ENCODE measurements around the gene NAE1. TPM values are rescaled to one million over a fixed set of nuclear protein-coding genes. Genes with fewer than 3 reads are reported as not detected.

NAE1 gene
- total RNA-seq, 2 experiments from 2014 or later, result 89.1 to 91.2 TPM

DNA sequence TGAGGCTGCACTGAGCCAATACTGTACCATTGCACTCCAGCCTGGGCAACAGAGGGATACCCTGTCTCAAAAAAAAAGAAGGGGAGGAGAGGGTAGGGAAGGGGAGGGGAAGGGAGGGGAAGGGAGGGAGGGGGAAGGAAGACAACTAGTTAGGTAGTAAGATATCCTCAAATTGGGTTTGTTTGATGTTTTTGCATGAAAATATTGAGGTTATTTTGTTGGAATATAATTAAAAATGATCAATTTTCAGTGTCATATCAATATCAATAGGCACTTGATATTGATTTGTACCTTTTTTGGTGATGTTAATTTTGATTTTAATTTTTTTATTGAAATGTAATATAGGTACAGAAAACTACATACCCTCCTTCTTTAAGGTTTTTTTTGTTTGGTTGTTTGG is 32.9 kb upstream of the NAE1 start:
- Mint-ChIP-seq H3K36me3 (ENCODE audit: low read depth) (no peaks in the 10 kb centered on the region), H3K4me1 (ENCODE audit: low read depth) (no peaks in the 10 kb centered on the region), H3K9me3 (no peaks in the 10 kb centered on the region)

DNA sequence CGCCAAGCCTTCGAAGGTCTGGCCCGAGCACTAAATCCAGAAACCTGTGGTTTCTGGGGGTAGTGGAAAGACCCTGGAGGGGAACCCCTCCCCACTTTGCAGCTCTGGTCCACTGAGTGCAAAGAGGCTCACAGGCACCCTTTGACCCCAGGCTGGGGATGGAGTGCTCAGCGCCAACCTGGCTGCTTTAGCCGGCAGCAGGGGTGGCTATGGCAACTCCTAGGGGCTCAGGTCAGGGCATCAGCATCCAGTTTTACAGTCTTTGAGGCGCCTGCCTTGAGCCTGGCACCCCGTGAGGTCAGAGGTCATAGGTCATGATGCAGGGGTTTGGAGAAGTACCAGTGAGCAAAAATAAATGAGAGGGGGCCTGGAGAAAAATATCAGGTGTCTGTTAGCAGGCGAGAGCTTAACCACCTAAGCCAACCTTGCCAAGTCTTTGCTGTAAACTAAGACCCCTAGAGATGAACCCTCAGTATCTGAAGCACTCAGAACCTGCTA is 31.3 kb upstream of the NAE1 start:
- DNase-seq (no peak), ATAC-seq (ENCODE audit: poor library complexity) (no peak)
- no peak overlapping the region for H3K4me3 Mint-ChIP-seq
- Histone ChIP-seq H3K4me3 (ENCODE audit: low read length) (no peak overlapping the region), H3K27ac (ENCODE audit: low read depth in 1 of 2, low read length in 2 of 2) (no peak overlapping the region), H3K27me3 (ENCODE audit: control insufficient read depth in 1 of 2, insufficient read depth in 2 of 2, low read length in 2 of 2) (no peaks in the 10 kb centered on the region), H3K36me3 (ENCODE audit: insufficient read depth, low read length) (no peaks in the 10 kb centered on the region), H3K9me3 (ENCODE audit: control insufficient read depth in 1 of 2, insufficient read depth in 1 of 2, low read length in 2 of 2) (no peaks in the 10 kb centered on the region), H3K4me1 (ENCODE audit: insufficient read depth, low read length) (no peaks in the 10 kb centered on the region)
- no peak overlapping the region for H3K27ac Mint-ChIP-seq
- H3K27me3 Mint-ChIP-seq, result no peaks in the 10 kb centered on the region
- intact Hi-C loops (cut with DNase I, micrococcal nuclease), result no loop called here
- no peaks in the 10 kb centered on the region for H3K36me3 Mint-ChIP-seq (ENCODE audit: low read depth)
- H3K4me1 Mint-ChIP-seq (ENCODE audit: low read depth), result no peaks in the 10 kb centered on the region
- CTCF ChIA-PET, result interaction anchor here (1.2 kb wide), 1 partner anchor 32 kb away, joined by 4 read pairs; the partner anchor contains the start of gene NAE1
- TF ChIP-seq, protein P1, sequence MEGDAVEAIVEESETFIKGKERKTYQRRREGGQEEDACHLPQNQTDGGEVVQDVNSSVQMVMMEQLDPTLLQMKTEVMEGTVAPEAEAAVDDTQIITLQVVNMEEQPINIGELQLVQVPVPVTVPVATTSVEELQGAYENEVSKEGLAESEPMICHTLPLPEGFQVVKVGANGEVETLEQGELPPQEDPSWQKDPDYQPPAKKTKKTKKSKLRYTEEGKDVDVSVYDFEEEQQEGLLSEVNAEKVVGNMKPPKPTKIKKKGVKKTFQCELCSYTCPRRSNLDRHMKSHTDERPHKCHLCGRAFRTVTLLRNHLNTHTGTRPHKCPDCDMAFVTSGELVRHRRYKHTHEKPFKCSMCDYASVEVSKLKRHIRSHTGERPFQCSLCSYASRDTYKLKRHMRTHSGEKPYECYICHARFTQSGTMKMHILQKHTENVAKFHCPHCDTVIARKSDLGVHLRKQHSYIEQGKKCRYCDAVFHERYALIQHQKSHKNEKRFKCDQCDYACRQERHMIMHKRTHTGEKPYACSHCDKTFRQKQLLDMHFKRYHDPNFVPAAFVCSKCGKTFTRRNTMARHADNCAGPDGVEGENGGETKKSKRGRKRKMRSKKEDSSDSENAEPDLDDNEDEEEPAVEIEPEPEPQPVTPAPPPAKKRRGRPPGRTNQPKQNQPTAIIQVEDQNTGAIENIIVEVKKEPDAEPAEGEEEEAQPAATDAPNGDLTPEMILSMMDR (IDR thresholded peaks at IDR 0.05), result no peak
- POLR2A ChIA-PET, result interaction anchor here (1.2 kb wide), 1 partner anchor 11 kb away, joined by 4 read pairs; no protein-coding TSS in a partner anchor
- H3K9me3 Mint-ChIP-seq, result no peaks in the 10 kb centered on the region

More for the DNA sequence above, 32.9 kb upstream of the NAE1 start:
- peaks cover 7% of the 10 kb centered on the region for H3K4me1 ChIP-seq (ENCODE audit: insufficient read depth, low read length)
- no peak overlapping the region for H3K27ac ChIP-seq (ENCODE audit: low read depth in 1 of 2, low read length in 2 of 2)
- no peaks in the 10 kb centered on the region for H3K9me3 ChIP-seq (ENCODE audit: control insufficient read depth in 1 of 2, insufficient read depth in 1 of 2, low read length in 2 of 2)
- ChIA-PET POLR2A (no interaction called here), CTCF (interaction anchor here (0.6 kb wide), 1 partner anchor 455 kb away, joined by 3 read pairs; no protein-coding TSS in a partner anchor)
- ATAC-seq (ENCODE audit: poor library complexity) (no peak), DNase-seq (no peak)
- Mint-ChIP-seq H3K4me3 (no peak overlapping the region), H3K27ac (no peak overlapping the region), H3K27me3 (no peaks in the 10 kb centered on the region)
- intact Hi-C loops (cut with DNase I, micrococcal nuclease), result no loop called here
- no peak overlapping the region for H3K4me3 ChIP-seq (ENCODE audit: low read length)
- H3K36me3 ChIP-seq (ENCODE audit: insufficient read depth, low read length), result no peaks in the 10 kb centered on the region
- TF ChIP-seq, protein P1 (IDR thresholded peaks at IDR 0.05), result no peak
- no peaks in the 10 kb centered on the region for H3K27me3 ChIP-seq (ENCODE audit: control insufficient read depth in 1 of 2, insufficient read depth in 2 of 2, low read length in 2 of 2)

DNA sequence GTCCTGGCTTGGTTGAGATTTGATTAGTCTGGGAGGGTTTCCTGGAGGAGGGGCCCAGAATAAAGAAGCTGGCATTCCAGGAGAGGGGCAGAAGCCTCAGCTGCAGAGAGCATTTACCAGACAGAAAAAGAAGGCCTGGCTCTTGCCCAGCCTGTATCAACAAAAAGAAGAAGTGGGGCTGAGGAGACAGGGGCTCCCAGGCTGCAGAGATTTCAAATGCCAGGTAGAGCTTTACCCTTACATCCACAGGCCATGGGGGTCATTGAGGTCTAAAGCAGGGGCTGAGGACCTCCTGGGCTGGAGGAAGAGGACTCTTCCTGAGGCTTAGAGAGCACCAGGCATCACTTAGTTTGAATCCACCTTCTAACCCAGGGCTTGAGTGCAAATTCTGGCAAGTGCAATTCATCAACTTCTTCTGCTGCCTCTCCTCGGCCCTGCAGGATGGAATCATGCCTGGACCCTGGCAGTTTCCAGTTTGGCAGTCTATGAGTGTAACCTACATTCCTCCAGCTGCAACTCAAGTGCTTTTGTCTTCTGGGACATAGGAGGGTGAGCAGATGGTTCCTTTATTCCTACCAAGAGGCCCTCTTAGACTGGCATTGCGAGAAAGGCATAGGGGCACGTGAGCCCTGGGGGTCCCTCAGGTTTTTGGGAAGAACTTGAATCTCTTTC is 28.8 kb upstream of the NAE1 start:
- TF ChIP-seq, protein P1 (IDR thresholded peaks at IDR 0.05), result no peak
- H3K4me3 Mint-ChIP-seq, result no peak overlapping the region
- DNase-seq (no peak), ATAC-seq (ENCODE audit: poor library complexity) (no peak)
- Histone ChIP-seq H3K4me1 (ENCODE audit: insufficient read depth, low read length) (no peaks in the 10 kb centered on the region), H3K27ac (ENCODE audit: low read depth in 1 of 2, low read length in 2 of 2) (no peak overlapping the region), H3K4me3 (ENCODE audit: low read length) (no peak overlapping the region), H3K27me3 (ENCODE audit: control insufficient read depth in 1 of 2, insufficient read depth in 2 of 2, low read length in 2 of 2) (no peaks in the 10 kb centered on the region), H3K9me3 (ENCODE audit: control insufficient read depth in 1 of 2, insufficient read depth in 1 of 2, low read length in 2 of 2) (no peaks in the 10 kb centered on the region), H3K36me3 (ENCODE audit: insufficient read depth, low read length) (no peaks in the 10 kb centered on the region)
- ChIA-PET POLR2A (interaction anchor here (0.9 kb wide), 1 partner anchor 21 kb away, joined by 3 read pairs; the partner anchor contains the start of gene PDP2), CTCF (no interaction called here)
- no peaks in the 10 kb centered on the region for H3K4me1 Mint-ChIP-seq (ENCODE audit: low read depth)
- H3K9me3 Mint-ChIP-seq, result no peaks in the 10 kb centered on the region
- intact Hi-C loops (cut with DNase I, micrococcal nuclease), result no loop called here
- H3K36me3 Mint-ChIP-seq (ENCODE audit: low read depth), result no peaks in the 10 kb centered on the region
- H3K27me3 Mint-ChIP-seq, result no peaks in the 10 kb centered on the region
- H3K27ac Mint-ChIP-seq, result no peak overlapping the region
